ENCODE data around the gene TP53I13. TPM values are rescaled to one million over a fixed set of nuclear protein-coding genes. Genes with fewer than 3 reads are reported as not detected.

TP53I13 gene
- total RNA-seq, 1 experiment from 2014 or later: 29.6 TPM

- intact Hi-C loops (cut with micrococcal nuclease): no loop called here
- ChIA-PET POLR2A (interaction anchor here (0.8 kb wide), 1 partner anchor 11 kb away, joined by 3 read pairs; no protein-coding TSS in a partner anchor), CTCF (interaction anchor here (1.2 kb wide), 1 partner anchor 33 kb away, joined by 3 read pairs; no protein-coding TSS in a partner anchor)
- Mint-ChIP-seq H3K27me3 (ENCODE audit: insufficient read depth, unreplicated experiment) (no peaks in the 10 kb centered on the region), H3K4me1 (ENCODE audit: insufficient read depth, unreplicated experiment) (no peaks in the 10 kb centered on the region), H3K4me3 (ENCODE audit: unreplicated experiment) (no peak overlapping the region), H3K9me3 (ENCODE audit: unreplicated experiment) (no peaks in the 10 kb centered on the region), H3K27ac (ENCODE audit: low read depth, unreplicated experiment) (no peak overlapping the region), H3K36me3 (ENCODE audit: insufficient read depth, unreplicated experiment) (no peaks in the 10 kb centered on the region)
- no TSS peak for BruUV-seq (replicated peaks)
- TF ChIP-seq, protein P1, sequence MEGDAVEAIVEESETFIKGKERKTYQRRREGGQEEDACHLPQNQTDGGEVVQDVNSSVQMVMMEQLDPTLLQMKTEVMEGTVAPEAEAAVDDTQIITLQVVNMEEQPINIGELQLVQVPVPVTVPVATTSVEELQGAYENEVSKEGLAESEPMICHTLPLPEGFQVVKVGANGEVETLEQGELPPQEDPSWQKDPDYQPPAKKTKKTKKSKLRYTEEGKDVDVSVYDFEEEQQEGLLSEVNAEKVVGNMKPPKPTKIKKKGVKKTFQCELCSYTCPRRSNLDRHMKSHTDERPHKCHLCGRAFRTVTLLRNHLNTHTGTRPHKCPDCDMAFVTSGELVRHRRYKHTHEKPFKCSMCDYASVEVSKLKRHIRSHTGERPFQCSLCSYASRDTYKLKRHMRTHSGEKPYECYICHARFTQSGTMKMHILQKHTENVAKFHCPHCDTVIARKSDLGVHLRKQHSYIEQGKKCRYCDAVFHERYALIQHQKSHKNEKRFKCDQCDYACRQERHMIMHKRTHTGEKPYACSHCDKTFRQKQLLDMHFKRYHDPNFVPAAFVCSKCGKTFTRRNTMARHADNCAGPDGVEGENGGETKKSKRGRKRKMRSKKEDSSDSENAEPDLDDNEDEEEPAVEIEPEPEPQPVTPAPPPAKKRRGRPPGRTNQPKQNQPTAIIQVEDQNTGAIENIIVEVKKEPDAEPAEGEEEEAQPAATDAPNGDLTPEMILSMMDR (IDR thresholded peaks at IDR 0.05; ENCODE audit: unreplicated experiment): no peak
- DNase-seq (ENCODE audit: unreplicated experiment): no peak
Observed at GRCh38 chr17:29608986-29609385, 40.5 kb downstream of the TP53I13 start.

DNA sequence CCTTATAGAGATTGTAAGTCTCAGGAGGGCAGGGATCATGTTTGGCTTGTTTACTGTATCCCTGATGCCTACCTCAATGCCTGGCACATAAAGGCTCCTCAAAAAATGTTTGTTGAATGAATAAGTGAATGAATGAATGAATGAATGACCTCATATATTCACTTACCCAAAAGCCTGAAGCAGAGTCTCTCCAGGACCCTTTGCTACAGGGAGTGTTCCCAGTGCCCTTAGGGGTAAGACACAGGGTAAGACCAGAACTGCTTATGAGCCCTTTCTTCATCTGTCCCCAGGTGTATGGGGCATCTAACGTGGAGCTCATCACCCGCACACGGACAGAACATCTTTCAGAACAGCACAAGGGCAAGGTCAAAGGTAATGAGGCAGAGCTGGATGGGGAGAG lies 41.9 kb downstream of the TP53I13 start:
- Mint-ChIP-seq H3K4me1 (ENCODE audit: insufficient read depth, unreplicated experiment) (no peaks in the 10 kb centered on the region), H3K27me3 (ENCODE audit: insufficient read depth, unreplicated experiment) (no peaks in the 10 kb centered on the region), H3K36me3 (ENCODE audit: insufficient read depth, unreplicated experiment) (no peaks in the 10 kb centered on the region), H3K27ac (ENCODE audit: low read depth, unreplicated experiment) (no peak overlapping the region), H3K4me3 (ENCODE audit: unreplicated experiment) (no peak overlapping the region), H3K9me3 (ENCODE audit: unreplicated experiment) (no peaks in the 10 kb centered on the region)
- no TSS peak for BruUV-seq (replicated peaks)
- POLR2A ChIA-PET: no interaction called here
- DNase-seq (ENCODE audit: unreplicated experiment): no peak
- TF ChIP-seq, protein P1 (IDR thresholded peaks at IDR 0.05; ENCODE audit: unreplicated experiment): no peak
- intact Hi-C loops (cut with micrococcal nuclease): no loop called here
- CTCF ChIA-PET: no interaction called here

DNA sequence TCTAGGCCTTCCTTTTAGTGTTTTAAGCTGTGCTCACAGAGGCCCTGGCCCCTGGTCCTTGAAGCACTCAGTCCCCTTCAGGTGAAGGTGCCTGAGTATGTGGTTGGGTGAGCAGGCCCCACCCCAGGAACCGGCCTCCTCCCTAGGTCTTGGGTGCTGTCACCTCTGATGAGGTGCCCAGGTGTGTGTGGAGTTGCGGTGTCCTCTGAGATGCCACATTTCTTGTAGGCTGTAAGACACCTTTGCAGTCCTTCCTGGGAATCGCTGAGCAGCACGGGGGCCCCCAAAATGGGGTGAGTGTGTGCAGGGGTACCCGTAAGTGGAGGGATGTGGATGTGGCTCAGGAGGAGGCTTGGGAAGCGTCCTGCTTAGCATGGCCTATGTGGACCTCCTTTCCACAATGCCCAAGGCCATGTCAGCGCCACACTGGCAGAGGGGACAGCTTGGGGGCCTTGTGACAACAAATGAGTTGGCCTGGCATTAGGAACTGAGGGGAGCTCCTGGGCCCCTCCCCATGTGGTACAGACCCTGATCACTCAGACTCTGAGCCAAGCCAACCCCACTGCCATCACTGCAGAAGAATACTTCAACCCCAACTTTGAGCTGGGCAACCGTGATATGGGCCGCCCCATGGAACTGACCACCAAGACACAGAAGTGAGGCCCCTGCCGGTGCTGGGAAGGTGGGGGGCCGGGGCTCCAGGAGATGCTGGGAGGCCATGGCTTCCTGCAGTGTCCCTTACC lies 43.0 kb downstream of the TP53I13 start:
- intact Hi-C loops (cut with micrococcal nuclease): no loop called here
- no peaks in the 10 kb centered on the region for H3K9me3 Mint-ChIP-seq (ENCODE audit: unreplicated experiment)
- no peak overlapping the region for H3K4me3 Mint-ChIP-seq (ENCODE audit: unreplicated experiment)
- POLR2A ChIA-PET: interaction anchor here (0.6 kb wide), 1 partner anchor 37 kb away, joined by 3 read pairs; no protein-coding TSS in a partner anchor
- DNase-seq (ENCODE audit: unreplicated experiment): no peak
- no peak overlapping the region for H3K27ac Mint-ChIP-seq (ENCODE audit: low read depth, unreplicated experiment)
- no TSS peak for BruUV-seq (replicated peaks)
- H3K27me3 Mint-ChIP-seq (ENCODE audit: insufficient read depth, unreplicated experiment): no peaks in the 10 kb centered on the region
- no peaks in the 10 kb centered on the region for H3K36me3 Mint-ChIP-seq (ENCODE audit: insufficient read depth, unreplicated experiment)
- CTCF ChIA-PET: no interaction called here
- no peaks in the 10 kb centered on the region for H3K4me1 Mint-ChIP-seq (ENCODE audit: insufficient read depth, unreplicated experiment)
- TF ChIP-seq, protein P1 (IDR thresholded peaks at IDR 0.05; ENCODE audit: unreplicated experiment): no peak

- no peak for DNase-seq (ENCODE audit: unreplicated experiment)
- TF ChIP-seq, protein P1 (IDR thresholded peaks at IDR 0.05; ENCODE audit: unreplicated experiment): no peak
- Mint-ChIP-seq H3K27ac (ENCODE audit: low read depth, unreplicated experiment) (no peak overlapping the region), H3K36me3 (ENCODE audit: insufficient read depth, unreplicated experiment) (no peaks in the 10 kb centered on the region), H3K9me3 (ENCODE audit: unreplicated experiment) (no peaks in the 10 kb centered on the region), H3K4me3 (ENCODE audit: unreplicated experiment) (no peak overlapping the region), H3K4me1 (ENCODE audit: insufficient read depth, unreplicated experiment) (no peaks in the 10 kb centered on the region), H3K27me3 (ENCODE audit: insufficient read depth, unreplicated experiment) (no peaks in the 10 kb centered on the region)
- ChIA-PET CTCF (no interaction called here), POLR2A (interaction anchor here (0.6 kb wide), 1 partner anchor 37 kb away, joined by 3 read pairs; no protein-coding TSS in a partner anchor)
- no TSS peak for BruUV-seq (replicated peaks)
- intact Hi-C loops (cut with micrococcal nuclease): no loop called here
Observed at GRCh38 chr17:29612094-29612403, 43.5 kb downstream of the TP53I13 start.
